ENCODE measurements around the gene F11R. TPM values are rescaled to one million over a fixed set of nuclear protein-coding genes. Genes with fewer than 3 reads are reported as not detected.

F11R gene
- total and polyA plus RNA-seq, 2 donors (not counting 1 experiment from before 2014, with no cell fraction given) = 0.50 to 0.66 TPM

- peak within 1 kb of the TSS; percentile 95 for H3K27ac ChIP-seq (ENCODE audit: insufficient read depth, low read length)
- H3K4me3 ChIP-seq (replicated peaks in 1 of 4; ENCODE audit: control extremely low read depth in 1 of 4, insufficient read depth in 1 of 4, low read depth in 3 of 4, low read length in 4 of 4) = peak within 1 kb of the TSS; percentile 86 to 98 (median 90)
- no peaks in the 10 kb centered on the region for H4K20me1 ChIP-seq (ENCODE audit: control insufficient read depth, extremely low read depth, insufficient read depth, low read length)
- no peaks in the 10 kb centered on the region for H3K27me3 ChIP-seq (ENCODE audit: control insufficient read depth, insufficient read depth, low read length)
- peak within 1 kb of the TSS; percentile 77 for H3K9ac ChIP-seq (ENCODE audit: insufficient read depth, low read length)
- H3K36me3 ChIP-seq (ENCODE audit: control insufficient read depth, insufficient read depth, low read length) = peaks cover 11% of the 10 kb centered on the region
- peak within 1 kb of the TSS; percentile 96 for H2AFZ ChIP-seq (ENCODE audit: low read length)
- no peaks in the 10 kb centered on the region for H3K9me3 ChIP-seq (ENCODE audit: control insufficient read depth, insufficient read depth, low read depth, low read length)
- DNase-seq (ENCODE audit: low read depth in 2 of 2) = peak; percentile 94 to 96
- peaks cover 15% of the 10 kb centered on the region for H3K79me2 ChIP-seq (ENCODE audit: control insufficient read depth, insufficient read depth, low read length)
- TF ChIP-seq CTCF (conservative IDR thresholded peaks at IDR 0.05 in 1 of 2, IDR thresholded peaks at IDR 0.05 in 1 of 2; ENCODE audit: low read depth in 1 of 2, low read length in 2 of 2) (no peak), EZH2 (IDR thresholded peaks at IDR 0.05; ENCODE audit: low read length, missing control alignments) (no peak)
- no peaks in the 10 kb centered on the region for H3K4me1 ChIP-seq (ENCODE audit: control insufficient read depth, extremely low read depth, insufficient read depth, low read length)
- peak within 1 kb of the TSS; percentile 88 for H3K4me2 ChIP-seq (ENCODE audit: extremely low read depth, insufficient read depth, low read length)
Observed at GRCh38 chr1:161045736-161046604, 25.0 kb upstream of the F11R start, which contains the start of gene USF1. Gene USF1 (minus strand): TSS chr1:161045977. CDS start chr1:161043275, 2,702 bp downstream.

DNA sequence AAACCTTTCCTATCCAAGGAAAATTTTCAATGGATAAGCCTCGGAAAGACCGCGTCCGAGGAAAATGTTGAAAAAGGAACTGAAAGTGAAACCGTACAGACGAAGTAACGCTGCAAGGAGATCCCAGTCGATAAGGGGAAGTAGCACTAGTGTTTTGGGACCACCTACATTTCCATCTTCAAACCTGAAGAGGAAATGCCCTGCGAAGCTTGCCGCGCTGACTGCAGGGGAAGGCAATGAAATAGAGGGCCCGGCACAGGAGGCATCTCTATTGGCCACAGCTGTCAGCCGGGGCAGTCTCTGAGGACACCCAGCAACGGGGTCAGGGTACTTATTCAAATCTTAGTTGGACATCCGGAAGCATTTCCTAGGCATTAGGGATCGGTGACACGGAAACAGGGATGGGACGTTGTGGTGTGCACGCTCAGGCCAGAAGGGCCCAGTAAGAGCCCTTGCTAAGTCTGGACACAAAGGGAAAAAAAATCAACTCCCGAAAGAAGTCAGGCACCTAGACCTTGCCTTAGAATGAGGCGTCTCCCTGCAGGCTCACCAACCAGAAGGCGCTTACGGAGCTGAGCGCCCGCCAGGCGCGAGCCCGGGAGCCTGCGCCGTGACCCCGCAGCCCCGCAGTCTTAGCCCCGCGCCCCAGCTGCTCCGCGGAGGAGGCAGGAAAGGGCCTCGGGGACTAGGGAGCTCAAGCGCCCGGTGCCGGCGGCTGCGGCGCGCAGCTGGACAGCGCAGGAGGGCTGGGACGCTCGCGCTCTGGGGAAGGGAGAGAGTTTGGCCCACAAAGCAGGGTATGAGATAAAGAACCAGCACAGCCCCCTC, 24.2 kb upstream of the F11R start:
- TF ChIP-seq CTCF (conservative IDR thresholded peaks at IDR 0.05 in 1 of 2, IDR thresholded peaks at IDR 0.05 in 1 of 2; ENCODE audit: low read depth in 1 of 2, low read length in 2 of 2) (no peak), EZH2 (IDR thresholded peaks at IDR 0.05; ENCODE audit: low read length, missing control alignments) (no peak)
- H3K27ac ChIP-seq (ENCODE audit: insufficient read depth, low read length) = peak overlapping the region; percentile 95
- H3K9me3 ChIP-seq (ENCODE audit: control insufficient read depth, insufficient read depth, low read depth, low read length) = no peaks in the 10 kb centered on the region
- no peaks in the 10 kb centered on the region for H4K20me1 ChIP-seq (ENCODE audit: control insufficient read depth, extremely low read depth, insufficient read depth, low read length)
- no peaks in the 10 kb centered on the region for H3K4me1 ChIP-seq (ENCODE audit: control insufficient read depth, extremely low read depth, insufficient read depth, low read length)
- DNase-seq (ENCODE audit: low read depth in 2 of 2) = peak; percentile 69 to 73
- H3K9ac ChIP-seq (ENCODE audit: insufficient read depth, low read length) = peak overlapping the region; percentile 77
- H2AFZ ChIP-seq (ENCODE audit: low read length) = peak overlapping the region; percentile 71
- H3K27me3 ChIP-seq (ENCODE audit: control insufficient read depth, insufficient read depth, low read length) = no peaks in the 10 kb centered on the region
- peaks cover 13% of the 10 kb centered on the region for H3K36me3 ChIP-seq (ENCODE audit: control insufficient read depth, insufficient read depth, low read length)
- H3K4me2 ChIP-seq (ENCODE audit: extremely low read depth, insufficient read depth, low read length) = peak overlapping the region; percentile 88
- H3K79me2 ChIP-seq (ENCODE audit: control insufficient read depth, insufficient read depth, low read length) = peaks cover 15% of the 10 kb centered on the region
- peak overlapping the region; percentile 86 to 98 (median 90) for H3K4me3 ChIP-seq (replicated peaks in 1 of 4; ENCODE audit: control extremely low read depth in 1 of 4, insufficient read depth in 1 of 4, low read depth in 3 of 4, low read length in 4 of 4)

DNA sequence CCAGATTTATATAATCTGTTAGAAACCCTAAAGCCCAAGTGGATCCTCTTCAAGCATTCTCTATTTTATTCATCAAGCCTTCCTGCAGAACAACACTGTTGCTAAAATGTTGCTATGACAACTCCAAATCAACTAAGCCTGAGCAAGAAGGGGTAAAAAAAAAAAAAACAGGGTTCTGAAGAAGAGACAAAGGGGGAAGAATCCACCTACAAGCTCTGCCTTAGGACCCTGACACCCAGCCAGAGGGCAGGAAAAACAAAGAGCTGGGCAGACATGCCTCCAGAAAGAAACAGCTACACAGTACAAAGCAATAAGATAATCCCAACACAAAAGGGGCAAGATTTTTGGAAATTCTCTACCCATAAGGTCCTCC, 23.6 kb upstream of the F11R start:
- Histone ChIP-seq H3K9me3 (ENCODE audit: control insufficient read depth, insufficient read depth, low read depth, low read length) (no peaks in the 10 kb centered on the region), H4K20me1 (ENCODE audit: control insufficient read depth, extremely low read depth, insufficient read depth, low read length) (no peaks in the 10 kb centered on the region), H3K79me2 (ENCODE audit: control insufficient read depth, insufficient read depth, low read length) (peaks cover 15% of the 10 kb centered on the region), H3K27me3 (ENCODE audit: control insufficient read depth, insufficient read depth, low read length) (no peaks in the 10 kb centered on the region), H3K4me2 (ENCODE audit: extremely low read depth, insufficient read depth, low read length) (peak overlapping the region; percentile 88), H3K4me3 (replicated peaks in 1 of 4; ENCODE audit: control extremely low read depth in 1 of 4, insufficient read depth in 1 of 4, low read depth in 3 of 4, low read length in 4 of 4) (peak overlapping the region; percentile 86 to 98 (median 90)), H3K36me3 (ENCODE audit: control insufficient read depth, insufficient read depth, low read length) (peaks cover 18% of the 10 kb centered on the region), H2AFZ (ENCODE audit: low read length) (no peak overlapping the region), H3K9ac (ENCODE audit: insufficient read depth, low read length) (peak overlapping the region; percentile 77), H3K4me1 (ENCODE audit: control insufficient read depth, extremely low read depth, insufficient read depth, low read length) (no peaks in the 10 kb centered on the region), H3K27ac (ENCODE audit: insufficient read depth, low read length) (peak overlapping the region; percentile 95)
- DNase-seq (ENCODE audit: low read depth in 2 of 2) = peak in 1 of 2 donors; percentile 12
- no peak for TF ChIP-seq EZH2 (IDR thresholded peaks at IDR 0.05; ENCODE audit: low read length, missing control alignments)
- no peak for TF ChIP-seq CTCF (conservative IDR thresholded peaks at IDR 0.05 in 1 of 2, IDR thresholded peaks at IDR 0.05 in 1 of 2; ENCODE audit: low read depth in 1 of 2, low read length in 2 of 2)

Data from fibroblast of lung (primary cell).